Pericardium fibroblast (primary cell): ENCODE results near the gene RXFP3. TPM values are rescaled to one million over a fixed set of nuclear protein-coding genes. Genes with fewer than 3 reads are reported as not detected.

Source experiments
- total RNA-seq: library from RNA; depleted of rRNA; stranded (reverse); fragments of >200 nt; gene quantifications from 2 replicates; pipeline ENCODE4 v1.2.3, GENCODE V29; 2015

Gene RXFP3, protein sequence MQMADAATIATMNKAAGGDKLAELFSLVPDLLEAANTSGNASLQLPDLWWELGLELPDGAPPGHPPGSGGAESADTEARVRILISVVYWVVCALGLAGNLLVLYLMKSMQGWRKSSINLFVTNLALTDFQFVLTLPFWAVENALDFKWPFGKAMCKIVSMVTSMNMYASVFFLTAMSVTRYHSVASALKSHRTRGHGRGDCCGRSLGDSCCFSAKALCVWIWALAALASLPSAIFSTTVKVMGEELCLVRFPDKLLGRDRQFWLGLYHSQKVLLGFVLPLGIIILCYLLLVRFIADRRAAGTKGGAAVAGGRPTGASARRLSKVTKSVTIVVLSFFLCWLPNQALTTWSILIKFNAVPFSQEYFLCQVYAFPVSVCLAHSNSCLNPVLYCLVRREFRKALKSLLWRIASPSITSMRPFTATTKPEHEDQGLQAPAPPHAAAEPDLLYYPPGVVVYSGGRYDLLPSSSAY
- total RNA-seq: not detected in 2 replicates

DNA sequence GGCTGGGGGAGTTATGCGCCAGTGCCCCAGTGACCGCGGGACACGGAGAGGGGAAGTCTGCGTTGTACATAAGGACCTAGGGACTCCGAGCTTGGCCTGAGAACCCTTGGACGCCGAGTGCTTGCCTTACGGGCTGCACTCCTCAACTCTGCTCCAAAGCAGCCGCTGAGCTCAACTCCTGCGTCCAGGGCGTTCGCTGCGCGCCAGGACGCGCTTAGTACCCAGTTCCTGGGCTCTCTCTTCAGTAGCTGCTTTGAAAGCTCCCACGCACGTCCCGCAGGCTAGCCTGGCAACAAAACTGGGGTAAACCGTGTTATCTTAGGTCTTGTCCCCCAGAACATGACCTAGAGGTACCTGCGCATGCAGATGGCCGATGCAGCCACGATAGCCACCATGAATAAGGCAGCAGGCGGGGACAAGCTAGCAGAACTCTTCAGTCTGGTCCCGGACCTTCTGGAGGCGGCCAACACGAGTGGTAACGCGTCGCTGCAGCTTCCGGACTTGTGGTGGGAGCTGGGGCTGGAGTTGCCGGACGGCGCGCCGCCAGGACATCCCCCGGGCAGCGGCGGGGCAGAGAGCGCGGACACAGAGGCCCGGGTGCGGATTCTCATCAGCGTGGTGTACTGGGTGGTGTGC, at the start of gene RXFP3:
Gene RXFP3 (plus strand): TSS at position 6 of the 636 bp plus-strand sequence. CDS start 355 bp downstream, at position 361.

DNA sequence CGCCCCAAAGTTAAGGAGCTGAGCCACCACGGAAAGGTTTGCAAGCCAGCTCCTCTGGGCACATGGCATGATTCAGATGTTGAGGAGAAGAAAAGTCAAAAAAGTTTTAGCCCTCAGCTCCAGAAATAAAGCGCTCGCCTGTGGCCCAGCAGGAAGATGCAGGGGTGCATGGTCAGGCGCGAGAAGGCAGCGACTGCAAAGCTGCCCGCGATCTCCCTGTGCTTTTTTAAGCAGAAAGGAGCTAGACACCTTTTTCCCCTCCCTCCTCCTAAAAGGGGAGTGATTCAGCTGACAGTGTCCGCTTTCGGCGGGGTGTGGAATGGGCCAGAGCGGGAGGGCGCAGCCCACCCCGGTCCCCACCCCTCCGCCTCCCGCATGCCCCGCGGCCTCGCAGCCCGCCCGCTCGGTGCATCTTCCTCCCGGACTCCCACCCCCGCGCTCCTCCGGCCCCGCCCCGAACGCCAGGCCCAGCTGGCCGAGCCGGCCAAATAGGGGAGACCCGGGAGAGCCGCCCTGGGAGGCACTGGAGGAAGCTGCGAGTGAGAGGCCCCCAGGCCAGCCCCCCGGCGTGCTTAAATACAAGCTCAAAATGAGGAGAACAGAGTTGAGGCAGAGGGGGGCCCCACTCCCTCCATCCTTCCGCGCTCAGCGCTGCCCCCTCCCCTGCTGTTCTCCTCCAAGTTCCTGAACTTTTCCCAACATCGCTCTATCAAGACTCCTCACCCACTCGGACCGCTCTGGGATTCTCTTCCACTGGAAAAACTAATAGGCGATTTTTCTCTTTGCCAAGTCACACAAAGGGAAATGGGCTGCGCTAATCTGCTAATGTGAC, 44.2 kb upstream of the RXFP3 start, which contains the start of gene ADAMTS12:
Gene ADAMTS12 (minus strand): TSS at position 203 of the 832 bp plus-strand sequence. CDS start 134 bp downstream, at position 69.

DNA sequence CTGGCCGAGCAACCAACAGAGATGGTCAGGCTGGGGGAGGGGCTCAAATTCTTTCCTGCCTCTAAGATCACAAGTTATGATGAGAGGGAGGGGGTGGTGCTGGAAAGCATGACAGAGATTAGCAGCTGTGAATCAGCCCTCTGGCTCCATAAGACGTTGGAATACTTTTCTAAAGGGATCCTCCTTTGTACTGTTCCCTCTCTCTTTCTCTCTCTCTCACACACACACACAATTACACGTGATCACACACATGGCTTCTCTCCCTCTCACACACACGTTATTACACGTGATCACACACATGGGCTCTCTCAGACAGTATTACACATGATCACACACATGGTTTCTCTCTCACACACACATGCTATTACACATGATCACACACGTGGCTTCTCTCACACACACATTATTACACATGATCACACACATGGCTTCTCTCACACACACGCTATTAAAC, 48.5 kb downstream of the RXFP3 start, which contains the start of gene SLC45A2:
Gene SLC45A2 (minus strand): TSS at position 23 of the 454 bp plus-strand sequence. CDS start 110 bp downstream, outside the sequence.

Other genes starting within 250 kb of the RXFP3 start
- gene ADAMTS12, start 44.4 kb upstream of the RXFP3 start, total RNA-seq: 39.5 and 64.2 TPM in 2 replicates
- gene SLC45A2, start 48.3 kb downstream of the RXFP3 start, total RNA-seq: not detected in 2 replicates
- gene AMACR, start 71.7 kb downstream of the RXFP3 start, total RNA-seq: 4.0 and 4.6 TPM in 2 replicates
- 0.35 and 1.1 TPM in 2 replicates for gene C1QTNF3, start 106.8 kb downstream of the RXFP3 start, total RNA-seq